GM12878 (cell line): ENCODE data around the gene SLC25A26. TPM values are rescaled to one million over a fixed set of nuclear protein-coding genes. Genes with fewer than 3 reads are reported as not detected.

ENCODE experiments used
- ATAC-seq: fragments of 200-7000 bp; cut with Tn5 transposase; 3 replicates; pipeline ENCODE4 v1.9.1; 2020; ENCODE audit warnings: mild to moderate bottlenecking, moderate library complexity
- BruUV-seq: library from RNA; stranded (reverse); fragments of 400-500 nt; replicated peaks from 2 replicates; lab custom pipeline; 2021; lab: Mats Ljungman, UMichigan
- CTCF ChIA-PET: fragments of 300-600 bp; sonication (Branson Sonifier 250); formaldehyde crosslinking; extraction: SDS; loops from one replicate; lab custom pipeline; 2021; ENCODE audit warnings: inconsistent platforms; lab: Yijun Ruan, JAX
- POLR2A ChIA-PET: fragments of 350-600 bp; formaldehyde crosslinking; extraction: SDS; loops from one replicate; lab custom pipeline; 2021; ENCODE audit warnings: inconsistent platforms; lab: Charles Lee
- RAD21 ChIA-PET: fragments of 300-600 bp; sonication (Branson Sonifier 250); formaldehyde crosslinking; loops from one replicate; lab custom pipeline; 2023; ENCODE audit warnings: antibody characterized with exemption; ENCODE audit not compliant: unreplicated experiment; lab: Charles Lee
- SMC1A ChIA-PET: fragments of 300-600 bp; sonication (Branson Sonifier 250); formaldehyde crosslinking; loops from one replicate; lab custom pipeline; 2023; ENCODE audit not compliant: unreplicated experiment, uncharacterized antibody; lab: Charles Lee
- DNase-seq: peaks from one replicate; pipeline ENCODE4 v3.0.0-alpha.2; 2011; ENCODE audit warnings: low read depth, low spot score
- FAIRE-seq: peaks from 3 replicates; lab custom pipeline; 2011; peaks lifted over from hg19 to GRCh38; lab: Jason Lieb, UNC
- H2AFZ ChIP-seq: 2 replicates; pipeline ENCODE4 v1.6.0; 2011; ENCODE audit warnings: low read depth, low read length, control low read depth; ENCODE audit not compliant: control insufficient read depth
- H3K27ac ChIP-seq: 2 replicates; pipeline ENCODE4 v1.5.1; 2011; ENCODE audit warnings: control low read depth; ENCODE audit not compliant: control insufficient read depth, insufficient read depth
- H3K27me3 ChIP-seq, 2 experiments: replicated peaks in 1 of 2; 2 replicates each; pipeline versions ENCODE4 v1.6.0 to v1.6.1; 2011; ENCODE audit warnings: low read length in 1 of 2; ENCODE audit not compliant: control insufficient read depth in 2 of 2, insufficient read depth in 2 of 2
- H3K36me3 ChIP-seq, 2 experiments: 2 replicates each; pipeline ENCODE4 v1.5.1; 2011; ENCODE audit warnings: low read length in 1 of 2; ENCODE audit not compliant: control insufficient read depth in 2 of 2, insufficient read depth in 2 of 2
- H3K4me1 ChIP-seq: 2 replicates; pipeline ENCODE4 v1.6.1; 2011; ENCODE audit warnings: mild to moderate bottlenecking, low read length, moderate library complexity, mixed read lengths; ENCODE audit not compliant: control insufficient read depth, insufficient read depth
- H3K4me2 ChIP-seq: 2 replicates; pipeline ENCODE4 v1.6.0; 2011; ENCODE audit warnings: control low read depth; ENCODE audit not compliant: control insufficient read depth, insufficient read depth
- H3K4me3 ChIP-seq: fragments of 200-600 bp; sonication (generic); 2 replicates; pipeline ENCODE4 v1.5.1; 2016
- H3K79me2 ChIP-seq: 2 replicates; pipeline ENCODE4 v1.6.0; 2011; ENCODE audit warnings: low read length; ENCODE audit not compliant: control insufficient read depth, insufficient read depth
- H3K9ac ChIP-seq: 2 replicates; pipeline ENCODE4 v1.8.0; 2011; ENCODE audit warnings: low read length, control low read depth, mixed read lengths; ENCODE audit not compliant: control insufficient read depth, insufficient read depth
- H3K9me3 ChIP-seq: replicated peaks from 3 replicates; pipeline ENCODE4 v1.5.1; 2011; ENCODE audit warnings: mild to moderate bottlenecking, low read length; ENCODE audit not compliant: control insufficient read depth, insufficient read depth
- H4K20me1 ChIP-seq: 2 replicates; pipeline ENCODE4 v1.6.0; 2011; ENCODE audit not compliant: control insufficient read depth, insufficient read depth
- KAT2A ChIP-seq: conservative IDR thresholded peaks from 2 replicates; pipeline ENCODE4 v1.6.1; 2011; ENCODE audit warnings: low read depth, low read length; ENCODE audit not compliant: control insufficient read depth
- MLLT1 ChIP-seq: fragments of 450-650 bp; IDR thresholded peaks from 2 replicates; pipeline ENCODE4 v1.6.1; 2016; ENCODE audit warnings: mild to moderate bottlenecking
- NFYB ChIP-seq: IDR thresholded peaks from 2 replicates; pipeline ENCODE4 v1.6.1; 2011; ENCODE audit warnings: low read depth, mild to moderate bottlenecking, low read length, improper control_type of control experiment, moderate library complexity; ENCODE audit not compliant: insufficient read depth
- NR2C2 ChIP-seq: IDR thresholded peaks from 2 replicates; pipeline ENCODE4 v1.6.1; 2011; ENCODE audit warnings: borderline replicate concordance, low read depth; ENCODE audit not compliant: control insufficient read depth, insufficient read length
- SMAD5 ChIP-seq: IDR thresholded peaks from 2 replicates; pipeline ENCODE4 v1.6.1; 2016; ENCODE audit warnings: antibody characterized with exemption, low read depth
- SREBF2 ChIP-seq: IDR thresholded peaks from 2 replicates; pipeline ENCODE4 v1.6.1; 2012; ENCODE audit warnings: mild to moderate bottlenecking, low read length
- SUZ12 ChIP-seq: fragments of 200-600 bp; sonication (generic); IDR thresholded peaks from one replicate; pipeline ENCODE4 v1.6.1; 2018; ENCODE audit warnings: antibody characterized with exemption, mild to moderate bottlenecking; ENCODE audit not compliant: unreplicated experiment
- TAF1 ChIP-seq: IDR thresholded peaks from 2 replicates; pipeline ENCODE4 v1.6.1; 2011; ENCODE audit warnings: mild to moderate bottlenecking, low read depth, low read length, borderline replicate concordance
- WRNIP1 ChIP-seq: IDR thresholded peaks from 2 replicates; pipeline ENCODE4 v1.6.1; 2011; ENCODE audit warnings: low read depth, low read length, improper control_type of control experiment, borderline replicate concordance
- ZBTB40 ChIP-seq: fragments of 450-650 bp; IDR thresholded peaks from 2 replicates; pipeline ENCODE4 v1.6.1; 2016; ENCODE audit warnings: mild to moderate bottlenecking, moderate library complexity, borderline replicate concordance
- ZNF207 ChIP-seq: fragments of 450-650 bp; IDR thresholded peaks from 2 replicates; pipeline ENCODE4 v1.6.1; 2014; ENCODE audit warnings: antibody characterized with exemption, mild to moderate bottlenecking, borderline replicate concordance
- WGBS: methylation state at CpG from one replicate; pipeline ENCODE4 v1.1.6; 2016; ENCODE audit warnings: low lambda C conversion rate; ENCODE audit not compliant: insufficient replicate concordance, insufficient coverage; ENCODE audit errors: missing lambda C conversion rate; 5-methylcytosine and 5-hydroxymethylcytosine counted together
- in situ Hi-C: fragments of 300-500 bp; cut with MboI; formaldehyde crosslinking; loops from 9 replicates; pipeline ENCODE4 v1.14.3; 2018; ENCODE audit warnings: mixed read lengths
- intact Hi-C: fragments of 100-400 bp; cut with micrococcal nuclease; formaldehyde crosslinking; loops from one replicate; pipeline ENCODE4 v1.14.2; 2022; ENCODE audit not compliant: unreplicated experiment
- polyA plus RNA-seq, 11 experiments: library from polyadenylated mRNA; depleted of rRNA in 4 of 11; unstranded in 6 of 11; stranded (reverse) in 5 of 11; fragments of >200 nt; fragmentation: Nextera tagmentation in 4 of 11; fragmentation: Illumina TruSeq in 1 of 11; extraction: Ambion mirVana in 4 of 11; extraction: Trizol in 1 of 11; gene quantifications; 1 replicate in 1 of 11; 2 replicates in 10 of 11; pipeline versions ENCODE4 v1.2.1 to v1.2.3, GENCODE V29; 2011 to 2016; ENCODE audit warnings: inconsistent platforms in 2 of 11, missing spikeins in 2 of 11, low read depth in 1 of 11
- total RNA-seq, 4 experiments: library from RNA; depleted of rRNA in 3 of 4; stranded (reverse); fragments of >200 nt in 3 of 4; fragmentation: Illumina TruSeq in 1 of 4; extraction: Trizol in 1 of 4; gene quantifications; 2 replicates each; pipeline versions ENCODE4 v1.2.1 to v1.2.3, GENCODE V29; 2013 to 2021

Gene SLC25A26
- total and polyA plus RNA-seq, 10 of the 15 experiments (the other 5 are each of a cell fraction or from before 2014, with no cell fraction given), result 14.6 to 49.7 (median 24.9) TPM

GRCh38 chr3:66396888-66397287 is 176.1 kb downstream of the SLC25A26 start (continued):
- no peak for TF ChIP-seq ZBTB40

- no peaks in the 10 kb centered on the region; a peak in 1 of 4 replicates for H3K36me3 ChIP-seq
- in situ Hi-C loops, result no loop called here
- no peak for FAIRE-seq
- TF ChIP-seq NFYB (no peak), ZBTB40 (no peak), SMAD5 (no peak), KAT2A (no peak), TAF1 (no peak), NR2C2 (no peak), WRNIP1 (no peak), MLLT1 (no peak), ZNF207 (no peak), SREBF2 (no peak), SUZ12 (no peak)
These were observed 176.9 kb downstream of the SLC25A26 start for GRCh38 chr3:66397745-66398144.

More at GRCh38 chr3:66397745-66398144, 176.9 kb downstream of the SLC25A26 start:
- no peak overlapping the region for H3K4me3 ChIP-seq
- H3K27ac ChIP-seq, result no peak overlapping the region
- intact Hi-C loops, result no loop called here
- H3K9me3 ChIP-seq, result no peaks in the 10 kb centered on the region
- ATAC-seq (no peak), DNase-seq (no peak)
- ChIA-PET CTCF (interaction anchor here (0.8 to 1.9 kb wide), 4 partner anchors 10 to 524 kb away, joined by 3 to 17 read pairs (median 6); no protein-coding TSS in a partner anchor), POLR2A (interaction anchor here (0.5 to 0.6 kb wide), 2 partner anchors 8 to 872 kb away, joined by 4 read pairs; no protein-coding TSS in a partner anchor), RAD21 (interaction anchor here (1.3 kb wide), 1 partner anchor 112 kb away, joined by 3 read pairs; no protein-coding TSS in a partner anchor), SMC1A (interaction anchor here (1.7 kb wide), 1 partner anchor 12 kb away, joined by 3 read pairs; no protein-coding TSS in a partner anchor)
- no TSS peak for BruUV-seq
- no peak overlapping the region for H3K9ac ChIP-seq
- no peaks in the 10 kb centered on the region for H4K20me1 ChIP-seq
- 100% methylated on average over 2 of the region's 2 CpGs for WGBS
- H3K79me2 ChIP-seq, result no peaks in the 10 kb centered on the region
- no peaks in the 10 kb centered on the region; a peak in 1 of 4 replicates for H3K27me3 ChIP-seq
- no peak overlapping the region for H3K4me2 ChIP-seq
- peaks cover 10% of the 10 kb centered on the region for H3K4me1 ChIP-seq
- H2AFZ ChIP-seq, result no peak overlapping the region
